KMS-11 (cell line): ENCODE results near the gene FAM174C.

Experiments used
- H2AFZ ChIP-seq: fragments of 200-600 bp; sonication (generic); 2 replicates; pipeline ENCODE4 v1.6.1; 2016; ENCODE audit warnings: antibody characterized with exemption, mixed run types, low read depth
- H3K27ac ChIP-seq: fragments of 200-600 bp; sonication (generic); 2 replicates; pipeline ENCODE4 v1.6.1; 2016; ENCODE audit warnings: mild to moderate bottlenecking, mixed run types
- H3K27me3 ChIP-seq: fragments of 200-600 bp; sonication (generic); 2 replicates; pipeline ENCODE4 v1.6.1; 2017; ENCODE audit warnings: mild to moderate bottlenecking, low read depth, mixed run types, moderate library complexity; ENCODE audit not compliant: insufficient read depth
- H3K36me3 ChIP-seq: fragments of 200-600 bp; sonication (generic); 2 replicates; pipeline ENCODE4 v1.6.1; 2017; ENCODE audit warnings: mild to moderate bottlenecking, mixed run types; ENCODE audit not compliant: insufficient read depth
- H3K4me1 ChIP-seq: fragments of 200-600 bp; sonication (generic); 2 replicates; pipeline ENCODE4 v1.6.1; 2016; ENCODE audit warnings: mild to moderate bottlenecking, low read depth, mixed run types; ENCODE audit not compliant: poor library complexity, severe bottlenecking
- H3K4me2 ChIP-seq: fragments of 200-600 bp; sonication (generic); 2 replicates; pipeline ENCODE4 v1.7.0; 2016; ENCODE audit warnings: mild to moderate bottlenecking, mixed run types
- H3K4me3 ChIP-seq: fragments of 200-600 bp; sonication (generic); IDR thresholded peaks from 2 replicates; pipeline ENCODE4 v1.6.1; 2017; ENCODE audit warnings: low read depth, low read length, mixed read lengths; ENCODE audit not compliant: insufficient read depth
- H3K79me2 ChIP-seq: fragments of 200-600 bp; sonication (generic); 2 replicates; pipeline ENCODE4 v1.6.1; 2016; ENCODE audit warnings: low read depth, mixed run types; ENCODE audit not compliant: insufficient read depth
- H3K9ac ChIP-seq: fragments of 200-600 bp; sonication (generic); 2 replicates; pipeline ENCODE4 v1.6.1; 2016; ENCODE audit warnings: mild to moderate bottlenecking, mixed run types
- H4K20me1 ChIP-seq: fragments of 200-600 bp; sonication (generic); 2 replicates; pipeline ENCODE4 v1.6.1; 2016; ENCODE audit warnings: mild to moderate bottlenecking, mixed run types; ENCODE audit not compliant: insufficient read depth
- CTCF ChIP-seq: fragments of 200-600 bp; sonication (generic); conservative IDR thresholded peaks from 2 replicates; pipeline ENCODE4 v1.6.1; 2017; ENCODE audit warnings: low read depth, mild to moderate bottlenecking, antibody characterized with exemption, low read length, moderate library complexity, mixed read lengths

Gene FAM174C

GRCh38 chr19:1288833-1289685 is 13.7 kb downstream of the FAM174C start:
- no peak overlapping the region for H3K4me2 ChIP-seq
- H3K36me3 ChIP-seq, result no peaks in the 10 kb centered on the region
- H3K9ac ChIP-seq, result no peak overlapping the region
- peaks cover 90% of the 10 kb centered on the region for H3K27me3 ChIP-seq
- TF ChIP-seq CTCF, result no peak
- H4K20me1 ChIP-seq, result no peaks in the 10 kb centered on the region
- H2AFZ ChIP-seq, result no peak overlapping the region
- H3K27ac ChIP-seq, result no peak overlapping the region
- peaks cover 14% of the 10 kb centered on the region for H3K4me1 ChIP-seq
- no peaks in the 10 kb centered on the region for H3K79me2 ChIP-seq
- no peak overlapping the region for H3K4me3 ChIP-seq

- H3K4me3 ChIP-seq, result no peak overlapping the region
- H3K79me2 ChIP-seq, result no peaks in the 10 kb centered on the region
- no peak overlapping the region for H3K9ac ChIP-seq
- no peak overlapping the region for H2AFZ ChIP-seq
- peaks cover 14% of the 10 kb centered on the region for H3K4me1 ChIP-seq
- no peak overlapping the region for H3K4me2 ChIP-seq
- no peak for TF ChIP-seq CTCF
- H3K27me3 ChIP-seq, result peaks cover 90% of the 10 kb centered on the region
- no peak overlapping the region for H3K27ac ChIP-seq
- no peaks in the 10 kb centered on the region for H3K36me3 ChIP-seq
- H4K20me1 ChIP-seq, result no peaks in the 10 kb centered on the region
Measured at GRCh38 chr19:1289686-1290025, 14.3 kb downstream of the FAM174C start.

GRCh38 chr19:1290196-1290702 is 14.9 kb downstream of the FAM174C start:
- Histone ChIP-seq H2AFZ (no peak overlapping the region), H3K27me3 (peaks cover 90% of the 10 kb centered on the region), H3K27ac (no peak overlapping the region), H3K4me3 (no peak overlapping the region), H3K9ac (no peak overlapping the region), H3K4me2 (no peak overlapping the region), H4K20me1 (no peaks in the 10 kb centered on the region), H3K79me2 (no peaks in the 10 kb centered on the region), H3K4me1 (peaks cover 14% of the 10 kb centered on the region), H3K36me3 (no peaks in the 10 kb centered on the region)
- TF ChIP-seq CTCF, result no peak

GRCh38 chr19:1290703-1291651 is 15.6 kb downstream of the FAM174C start:
- Histone ChIP-seq H3K4me3 (no peak overlapping the region), H4K20me1 (no peaks in the 10 kb centered on the region), H3K27me3 (peaks cover 89% of the 10 kb centered on the region), H3K27ac (no peak overlapping the region), H3K9ac (no peak overlapping the region), H3K36me3 (no peaks in the 10 kb centered on the region), H2AFZ (no peak overlapping the region), H3K4me1 (peaks cover 14% of the 10 kb centered on the region), H3K79me2 (no peaks in the 10 kb centered on the region), H3K4me2 (no peak overlapping the region)
- no peak for TF ChIP-seq CTCF
